Endodermal cell (in vitro differentiated cells): Measurements from ENCODE around the gene P2RX6. TPM values are rescaled to one million over a fixed set of nuclear protein-coding genes. Genes with fewer than 3 reads are reported as not detected.

Experiments used
- DNase-seq: peaks from one replicate; pipeline ENCODE4 v3.0.0-alpha.2; 2017
- H3K27ac ChIP-seq: 2 replicates; pipeline ENCODE4 v1.5.1; 2013; ENCODE audit warnings: mild to moderate bottlenecking, low read depth, low read length, moderate library complexity
- H3K27me3 ChIP-seq: 2 replicates; pipeline ENCODE4 v1.6.1; 2013; ENCODE audit warnings: mild to moderate bottlenecking, low read length, moderate library complexity; ENCODE audit not compliant: insufficient read depth, control insufficient read depth, poor library complexity, severe bottlenecking
- H3K36me3 ChIP-seq: 2 replicates; pipeline ENCODE4 v1.7.0; 2013; ENCODE audit warnings: mild to moderate bottlenecking, low read length, moderate library complexity; ENCODE audit not compliant: control insufficient read depth, insufficient read depth
- H3K4me1 ChIP-seq: one replicate; pipeline ENCODE4 v1.7.0; 2013; ENCODE audit warnings: low read length; ENCODE audit not compliant: control insufficient read depth, insufficient read depth
- H3K4me3 ChIP-seq: 2 replicates; pipeline ENCODE4 v1.5.1; 2013; ENCODE audit warnings: mild to moderate bottlenecking, low read length, moderate library complexity
- H3K9ac ChIP-seq: 2 replicates; pipeline ENCODE4 v1.6.1; 2013; ENCODE audit warnings: mild to moderate bottlenecking, low read length, moderate library complexity; ENCODE audit not compliant: poor library complexity, severe bottlenecking; ENCODE audit errors: extremely low read depth
- H3K9me3 ChIP-seq: 2 replicates; pipeline ENCODE4 v1.6.1; 2013; ENCODE audit warnings: mild to moderate bottlenecking, low read length, moderate library complexity; ENCODE audit not compliant: control insufficient read depth
- H3K27ac Mint-ChIP-seq: 2 replicates; pipeline ENCODE4 v1.8.0; 2020; ENCODE audit warnings: mixed read lengths
- H3K27me3 Mint-ChIP-seq: 2 replicates; pipeline ENCODE4 v1.8.0; 2021; ENCODE audit warnings: mild to moderate bottlenecking, mixed read lengths; ENCODE audit not compliant: insufficient read depth
- H3K36me3 Mint-ChIP-seq: 2 replicates; pipeline ENCODE4 v1.8.0; 2020; ENCODE audit warnings: low read depth, mixed read lengths
- H3K4me1 Mint-ChIP-seq: 2 replicates; pipeline ENCODE4 v1.8.0; 2020; ENCODE audit warnings: mixed read lengths
- H3K4me3 Mint-ChIP-seq: 2 replicates; pipeline ENCODE4 v1.8.0; 2020; ENCODE audit warnings: mild to moderate bottlenecking, moderate library complexity, mixed read lengths
- H3K9me3 Mint-ChIP-seq: 2 replicates; pipeline ENCODE4 v1.8.0; 2020; ENCODE audit warnings: mild to moderate bottlenecking, mixed read lengths
- WGBS, 2 experiments: methylation state at CpG; one replicate each; pipeline versions ENCODE4 v1.1.5 to v1.1.7; 2013; ENCODE audit warnings: missing lambda C conversion rate in 2 of 2, mixed read lengths in 1 of 2; ENCODE audit not compliant: insufficient coverage in 1 of 2, insufficient read length in 1 of 2; 5-methylcytosine and 5-hydroxymethylcytosine counted together
- long read RNA-seq, 4 experiments: library from polyadenylated mRNA in 2 of 4; library from RNA in 1 of 4; library from capped mRNA in 1 of 4; stranded (forward) in 3 of 4; unstranded in 1 of 4; transcript quantifications; one replicate each; pipeline ENCODE4 v2.0.0, GENCODE V29; 2020 to 2021; ENCODE audit warnings: inconsistent platforms in 1 of 4
- polyA plus RNA-seq, 2 experiments: library from polyadenylated mRNA; stranded (reverse); fragments of 50-300 nt; gene quantifications; one replicate each; pipeline ENCODE4 v1.2.3, GENCODE V29; 2013
- total RNA-seq, 2 donors: library from RNA; stranded (reverse); fragmentation: NEBNext Ultra II Directional in 1 of 2; extraction: Animal tissue kit (Norgen Biotek cat#: 25700) in 1 of 2; gene quantifications; 2 replicates in 1 of 2; 3 replicates in 1 of 2; pipeline ENCODE4 v1.2.1, GENCODE V29; 2021
- TF ChIP-seq, protein P1 (sequence below): fragments of 200-600 bp; sonication (generic); conservative IDR thresholded peaks from 2 replicates; pipeline ENCODE4 v1.5.0; 2021; ENCODE audit warnings: antibody characterized with exemption, mild to moderate bottlenecking

Gene P2RX6
- total RNA-seq, result 1 to 10 TPM in 1 of 2 donors, under 1 TPM in 1; 0.73 to 1.9 TPM
- polyA plus RNA-seq (2013, experiment 1 of 2), result 1.4 TPM
- polyA plus RNA-seq (2013, experiment 2 of 2), result 1.3 TPM
- long read RNA-seq, experiment 1, partial matches to known transcripts, result 0 of 1 reads
- long read RNA-seq, experiment 1, other reads (novel, unspliced or antisense), result 1 of 1 reads
- long read RNA-seq, experiment 2, partial matches to known transcripts, result 0 of 1 reads
- long read RNA-seq, experiment 2, other reads (novel, unspliced or antisense), result 1 of 1 reads
- long read RNA-seq, experiment 3, result 0 reads
- long read RNA-seq, experiment 4, result 0 reads

DNA sequence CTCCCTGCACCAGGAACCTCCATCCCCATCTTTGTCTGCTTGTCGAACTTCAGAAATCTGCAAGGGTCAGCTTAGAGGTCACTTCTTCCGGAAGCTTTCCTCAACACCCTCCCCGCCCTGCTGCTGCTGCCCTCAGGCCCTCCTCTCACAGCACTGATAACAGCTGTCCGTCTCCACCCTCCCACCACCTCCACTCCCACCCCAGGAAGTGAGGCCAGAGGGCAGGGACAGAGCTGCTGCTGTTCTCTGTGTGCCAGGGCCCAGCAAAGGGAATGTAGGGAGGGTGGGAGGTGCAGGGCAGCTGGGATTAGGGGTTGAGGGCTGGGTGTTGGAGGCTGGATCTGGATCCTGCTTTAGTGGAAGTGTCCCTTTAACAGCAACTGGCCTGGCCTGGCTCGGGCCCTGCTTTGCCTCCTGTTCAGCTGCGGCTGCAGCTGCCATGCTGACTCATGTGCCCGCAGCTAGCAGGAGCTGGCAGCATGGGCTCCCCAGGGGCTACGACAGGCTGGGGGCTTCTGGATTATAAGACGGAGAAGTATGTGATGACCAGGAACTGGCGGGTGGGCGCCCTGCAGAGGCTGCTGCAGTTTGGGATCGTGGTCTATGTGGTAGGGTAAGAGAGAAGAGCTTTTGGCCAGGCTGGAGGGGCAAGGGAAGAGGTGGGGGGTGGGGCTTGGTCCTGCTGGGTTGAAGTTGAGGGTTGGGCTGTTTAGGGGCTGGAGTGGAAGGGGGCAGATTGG, at the start of gene P2RX6:
Gene P2RX6, plus strand, starts transcription at position 440 of the 740 bp plus-strand sequence. Its CDS starts 10 bp downstream, at position 450.
- Histone ChIP-seq H3K4me3 (peak within 1 kb of the TSS; percentile 86), H3K4me1 (no peaks in the 10 kb centered on the region), H3K36me3 (no peaks in the 10 kb centered on the region), H3K27ac (peak within 1 kb of the TSS; percentile 95), H3K9me3 (peaks cover 8% of the 10 kb centered on the region), H3K9ac (peak within 1 kb of the TSS; percentile 53), H3K27me3 (no peaks in the 10 kb centered on the region)
- peaks cover 12% of the 10 kb centered on the region for H3K9me3 Mint-ChIP-seq
- peaks cover 24% of the 10 kb centered on the region for H3K27me3 Mint-ChIP-seq
- H3K27ac Mint-ChIP-seq, result peak within 1 kb of the TSS; percentile 95
- H3K4me3 Mint-ChIP-seq, result peak within 1 kb of the TSS; percentile 67
- no peaks in the 10 kb centered on the region for H3K36me3 Mint-ChIP-seq
- WGBS, 2 experiments, result 42 to 57% methylated on average over 5 to 12 of the region's 12 CpGs
- peak; percentile 76 for DNase-seq
- TF ChIP-seq, protein P1, sequence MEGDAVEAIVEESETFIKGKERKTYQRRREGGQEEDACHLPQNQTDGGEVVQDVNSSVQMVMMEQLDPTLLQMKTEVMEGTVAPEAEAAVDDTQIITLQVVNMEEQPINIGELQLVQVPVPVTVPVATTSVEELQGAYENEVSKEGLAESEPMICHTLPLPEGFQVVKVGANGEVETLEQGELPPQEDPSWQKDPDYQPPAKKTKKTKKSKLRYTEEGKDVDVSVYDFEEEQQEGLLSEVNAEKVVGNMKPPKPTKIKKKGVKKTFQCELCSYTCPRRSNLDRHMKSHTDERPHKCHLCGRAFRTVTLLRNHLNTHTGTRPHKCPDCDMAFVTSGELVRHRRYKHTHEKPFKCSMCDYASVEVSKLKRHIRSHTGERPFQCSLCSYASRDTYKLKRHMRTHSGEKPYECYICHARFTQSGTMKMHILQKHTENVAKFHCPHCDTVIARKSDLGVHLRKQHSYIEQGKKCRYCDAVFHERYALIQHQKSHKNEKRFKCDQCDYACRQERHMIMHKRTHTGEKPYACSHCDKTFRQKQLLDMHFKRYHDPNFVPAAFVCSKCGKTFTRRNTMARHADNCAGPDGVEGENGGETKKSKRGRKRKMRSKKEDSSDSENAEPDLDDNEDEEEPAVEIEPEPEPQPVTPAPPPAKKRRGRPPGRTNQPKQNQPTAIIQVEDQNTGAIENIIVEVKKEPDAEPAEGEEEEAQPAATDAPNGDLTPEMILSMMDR, result no peak
- peaks cover 14% of the 10 kb centered on the region for H3K4me1 Mint-ChIP-seq

DNA sequence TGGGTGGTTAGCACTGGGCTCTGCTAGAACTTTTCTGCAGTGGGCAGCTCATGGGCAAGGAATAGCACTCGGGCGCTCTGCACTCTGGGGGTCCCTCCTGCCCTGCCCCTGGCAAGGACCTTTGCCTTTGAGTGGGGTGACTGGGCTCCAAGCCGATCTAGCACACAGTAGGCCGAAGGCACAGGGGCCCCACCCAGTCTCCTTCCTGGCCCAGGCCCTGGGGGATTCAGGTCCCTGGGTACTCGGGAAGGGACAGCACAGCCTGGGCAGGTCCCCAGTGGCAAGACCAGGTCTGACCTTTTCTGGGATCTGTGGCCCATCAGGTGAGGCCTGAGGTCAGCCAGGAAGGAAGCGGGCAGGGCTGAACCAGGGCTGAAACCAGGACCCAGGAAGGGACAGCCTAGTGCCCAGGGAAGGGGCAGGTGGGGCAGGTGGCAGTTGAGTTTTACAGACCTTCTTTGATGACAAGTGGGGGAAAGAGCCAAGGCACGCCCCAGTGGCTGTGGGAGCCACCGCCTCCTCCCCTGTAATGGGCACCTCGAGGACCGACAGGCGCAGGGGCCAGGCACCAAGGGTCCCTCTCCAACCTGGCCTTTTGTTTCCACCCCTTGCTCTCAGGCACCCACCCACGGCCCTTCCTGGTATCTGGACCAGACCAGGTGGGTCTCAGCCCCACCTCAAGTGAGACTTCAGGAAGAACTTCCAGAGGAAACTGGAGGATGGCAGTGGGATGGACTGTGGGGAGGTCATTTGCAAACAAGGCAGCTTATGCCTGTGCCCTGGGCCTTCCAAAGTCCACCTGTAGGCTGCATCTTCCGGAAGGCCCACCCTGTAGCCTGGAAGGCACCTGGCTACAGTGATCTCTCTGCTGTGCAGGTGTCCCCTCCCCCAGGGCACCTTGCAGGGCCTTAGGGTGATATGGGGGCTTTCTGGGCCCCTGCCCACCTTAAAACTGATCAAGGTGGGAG, 48.8 kb upstream of the P2RX6 start:
- Histone ChIP-seq H3K36me3 (no peaks in the 10 kb centered on the region), H3K9ac (no peak overlapping the region), H3K27ac (no peak overlapping the region), H3K4me3 (no peak overlapping the region), H3K9me3 (no peaks in the 10 kb centered on the region), H3K4me1 (peaks cover 4% of the 10 kb centered on the region), H3K27me3 (peaks cover 74% of the 10 kb centered on the region)
- 90 to 92% methylated on average over 6 to 13 of the region's 13 CpGs for WGBS, 2 experiments
- no peaks in the 10 kb centered on the region for H3K36me3 Mint-ChIP-seq
- H3K27me3 Mint-ChIP-seq, result peaks cover 86% of the 10 kb centered on the region
- peak overlapping the region; percentile 37 for H3K4me3 Mint-ChIP-seq
- no peak overlapping the region for H3K27ac Mint-ChIP-seq
- H3K9me3 Mint-ChIP-seq, result no peaks in the 10 kb centered on the region
- H3K4me1 Mint-ChIP-seq, result peaks cover 8% of the 10 kb centered on the region
- DNase-seq, result peak; percentile 55
- TF ChIP-seq, protein P1, result no peak
